HG03378 (cell line): Measurements from ENCODE around the gene RMND5A.

ENCODE experiments used
- ATAC-seq: cut with Tn5 transposase; IDR thresholded peaks from one replicate; pipeline ENCODE4 v1.9.1; 2021; ENCODE audit warnings: mild to moderate bottlenecking, moderate library complexity; ENCODE audit not compliant: unreplicated experiment

Gene RMND5A

DNA sequence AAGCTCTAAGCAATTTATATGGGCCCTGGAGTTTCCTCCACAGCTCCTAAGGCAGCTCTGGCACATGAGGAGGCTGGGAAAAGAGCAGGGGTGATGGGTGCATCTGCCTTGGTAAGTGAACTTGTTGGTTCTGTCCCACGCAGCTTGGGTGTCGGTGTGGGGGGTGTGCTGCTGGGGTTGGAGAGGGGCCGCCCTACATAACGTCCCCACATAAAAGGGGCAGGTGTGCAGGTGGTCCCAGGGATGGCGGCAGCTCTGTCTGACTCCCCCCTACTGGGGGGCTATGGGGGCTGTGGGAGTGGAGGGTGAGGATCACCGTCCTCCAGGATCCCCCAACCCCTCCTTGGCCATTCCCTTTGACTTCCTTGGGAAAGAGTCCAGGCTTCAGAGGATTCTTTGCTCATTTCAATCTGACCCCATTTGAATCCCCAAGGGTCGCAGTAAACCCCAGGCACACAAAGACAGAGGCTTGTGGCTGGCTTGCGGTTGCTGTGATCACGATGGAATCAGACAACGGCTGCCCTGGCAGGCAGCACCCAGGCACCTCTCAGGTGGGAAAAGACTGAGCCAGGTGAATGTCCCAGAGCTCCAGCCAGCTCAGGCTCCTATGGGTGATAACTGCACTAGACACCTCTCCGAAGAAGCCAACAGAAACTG is 105.1 kb downstream of the RMND5A start:
- ATAC-seq = no peak

- no peak for ATAC-seq
Observed at GRCh38 chr2:86825693-86826381, 105.7 kb downstream of the RMND5A start.

- no peak for ATAC-seq
Observed at GRCh38 chr2:86826951-86827350, 106.9 kb downstream of the RMND5A start.
